ENCODE results near the gene BLVRB. TPM values are rescaled to one million over a fixed set of nuclear protein-coding genes. Genes with fewer than 3 reads are reported as not detected.
"Not testable (repeated sequence)": the region's sequence is repeated elsewhere in the genome, so short reads cannot be mapped to it uniquely, and the experiment has no call there.

Gene BLVRB
- total RNA-seq, 1 experiment from 2014 or later = 10.2 TPM

DNA sequence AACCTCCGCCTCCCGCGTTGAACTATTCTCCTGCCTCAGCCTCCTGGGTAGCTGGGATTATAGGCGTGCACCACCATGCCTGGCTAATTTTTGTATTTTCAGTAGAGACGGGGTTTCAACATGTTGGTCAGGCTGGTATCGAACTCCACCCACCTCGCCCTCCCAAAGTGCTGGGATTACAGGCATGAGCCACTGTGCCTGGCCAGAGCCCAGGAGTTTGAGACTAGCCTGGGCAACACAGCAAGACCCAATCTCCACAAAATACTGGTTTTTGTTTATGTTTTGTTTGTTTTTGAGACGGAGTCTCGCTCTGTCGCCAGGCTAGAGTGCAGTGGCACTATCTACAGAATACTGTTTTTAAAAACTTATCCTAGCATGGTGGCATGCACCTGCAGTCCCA is 35.3 kb downstream of the BLVRB start:
- DNase-seq; H3K79me2 ChIP-seq (ENCODE audit: low read length); H3K27me3 ChIP-seq (ENCODE audit: low read length); H3K36me3 ChIP-seq (ENCODE audit: insufficient read depth, low read length); H2AFZ ChIP-seq (ENCODE audit: low read length); H3K9ac ChIP-seq (ENCODE audit: low read length); H4K20me1 ChIP-seq (ENCODE audit: insufficient read depth, low read depth, low read length); H3K4me2 ChIP-seq (ENCODE audit: low read depth, low read length, poor library complexity, severe bottlenecking); H3K4me3 ChIP-seq (ENCODE audit: low read length); H3K9me3 ChIP-seq (ENCODE audit: low read length); H3K9me2 ChIP-seq (replicated peaks; ENCODE audit: insufficient read depth, low read length); H3K27ac ChIP-seq (ENCODE audit: low read length): not testable (repeated sequence)
- H3K4me1 ChIP-seq (ENCODE audit: low read length) = peaks cover 26% of the 10 kb centered on the region

DNA sequence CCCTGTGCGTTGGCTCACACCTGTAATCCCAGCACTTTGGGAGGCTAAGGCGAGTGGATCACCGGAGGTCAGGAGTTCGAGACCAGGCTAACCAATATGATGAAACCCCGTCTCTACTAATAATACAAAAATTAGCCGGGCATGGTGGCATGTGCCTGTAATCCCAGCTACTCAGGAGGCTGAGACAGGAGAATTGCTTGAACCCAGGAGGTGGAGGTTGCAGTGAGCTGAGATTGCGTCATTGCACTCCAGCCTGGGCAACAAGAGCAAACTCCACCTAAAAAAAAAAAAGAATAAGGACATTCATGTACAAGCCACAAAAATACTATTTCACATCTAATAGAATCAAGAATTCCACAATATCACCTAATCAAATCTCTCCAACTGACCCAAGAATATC is 37.3 kb downstream of the BLVRB start:
- H3K4me3 ChIP-seq (ENCODE audit: low read length); H3K27me3 ChIP-seq (ENCODE audit: low read length); H3K36me3 ChIP-seq (ENCODE audit: insufficient read depth, low read length); H2AFZ ChIP-seq (ENCODE audit: low read length); H3K9me2 ChIP-seq (replicated peaks; ENCODE audit: insufficient read depth, low read length); DNase-seq; H3K27ac ChIP-seq (ENCODE audit: low read length); H3K9ac ChIP-seq (ENCODE audit: low read length); H3K9me3 ChIP-seq (ENCODE audit: low read length); H4K20me1 ChIP-seq (ENCODE audit: insufficient read depth, low read depth, low read length); H3K4me2 ChIP-seq (ENCODE audit: low read depth, low read length, poor library complexity, severe bottlenecking): not testable (repeated sequence)
- peaks cover 10% of the 10 kb centered on the region for H3K4me1 ChIP-seq (ENCODE audit: low read length)
- peaks cover 10% of the 10 kb centered on the region for H3K79me2 ChIP-seq (ENCODE audit: low read length)

DNA sequence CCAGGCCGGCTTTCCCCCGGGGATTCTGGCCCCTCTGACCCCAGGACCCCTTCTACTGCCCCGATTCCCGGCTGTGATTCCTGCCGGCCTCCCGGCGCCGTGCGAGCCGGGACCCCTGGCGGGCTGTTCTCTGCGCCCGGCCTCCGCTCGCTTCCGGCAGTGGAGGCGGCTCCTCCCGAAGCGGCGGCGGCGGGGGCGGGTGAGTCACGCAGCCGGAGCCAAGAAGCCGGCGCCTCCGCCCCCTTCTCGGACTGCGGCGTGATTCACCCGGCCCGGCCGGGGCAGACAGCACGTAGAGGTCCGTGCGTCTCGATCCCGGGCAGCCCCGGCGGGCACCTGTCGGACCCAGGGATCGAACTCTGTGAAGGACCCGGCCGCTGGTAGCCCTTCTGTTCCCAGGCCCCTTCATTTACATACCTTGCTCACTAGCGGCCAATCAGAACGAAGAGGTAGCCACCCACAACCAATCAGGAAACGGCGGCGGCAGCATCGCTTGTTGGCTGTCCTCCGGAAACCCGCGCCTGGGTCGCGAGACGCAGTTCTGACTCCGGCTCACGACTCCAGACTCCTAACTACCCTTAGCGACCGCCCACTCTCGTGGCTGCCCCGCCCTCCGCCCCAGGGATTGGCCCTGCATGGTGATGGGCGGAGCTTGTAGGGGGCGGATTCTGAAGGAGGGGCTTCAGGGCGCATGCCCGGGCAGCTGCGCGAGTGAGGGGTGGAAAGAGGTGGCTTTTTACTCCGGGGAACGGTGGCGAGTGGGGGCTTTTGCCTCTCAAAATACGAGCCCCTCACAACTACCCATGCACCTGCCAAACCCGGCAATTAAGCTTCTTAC is 39.9 kb downstream of the BLVRB start, which contains the start of gene SERTAD1:
SERTAD1 (minus strand) TSS at position 543 of the 838 bp plus-strand sequence. CDS start 2,446 bp downstream, outside the sequence.
- no peaks in the 10 kb centered on the region for H3K27me3 ChIP-seq (ENCODE audit: low read length)
- H3K9me2 ChIP-seq (replicated peaks; ENCODE audit: insufficient read depth, low read length) = no peaks in the 10 kb centered on the region
- peak within 1 kb of the TSS; percentile 84 for H3K9ac ChIP-seq (ENCODE audit: low read length)
- peaks cover 11% of the 10 kb centered on the region for H3K79me2 ChIP-seq (ENCODE audit: low read length)
- no peaks in the 10 kb centered on the region for H3K9me3 ChIP-seq (ENCODE audit: low read length)
- H4K20me1 ChIP-seq (ENCODE audit: insufficient read depth, low read depth, low read length) = no peaks in the 10 kb centered on the region
- no peaks in the 10 kb centered on the region for H3K36me3 ChIP-seq (ENCODE audit: insufficient read depth, low read length)
- peaks cover 20% of the 10 kb centered on the region for H3K4me1 ChIP-seq (ENCODE audit: low read length)
- peak within 1 kb of the TSS; percentile 68 for H3K27ac ChIP-seq (ENCODE audit: low read length)
- H2AFZ ChIP-seq (ENCODE audit: low read length) = peak within 1 kb of the TSS; percentile 22; the same call in 1 of the 2 replicates
- DNase-seq = peak; percentile 100
- peak within 1 kb of the TSS; percentile 77 for H3K4me3 ChIP-seq (ENCODE audit: low read length)
- peak within 1 kb of the TSS; percentile 85 for H3K4me2 ChIP-seq (ENCODE audit: low read depth, low read length, poor library complexity, severe bottlenecking)

- peak; percentile 59 for DNase-seq
- Histone ChIP-seq H3K4me3 (ENCODE audit: low read length) (peak overlapping the region; percentile 77), H3K4me1 (ENCODE audit: low read length) (peaks cover 20% of the 10 kb centered on the region), H3K27ac (ENCODE audit: low read length) (peak overlapping the region; percentile 68), H3K4me2 (ENCODE audit: low read depth, low read length, poor library complexity, severe bottlenecking) (peak overlapping the region; percentile 85), H2AFZ (ENCODE audit: low read length) (peak overlapping the region; percentile 22; the same call in 1 of the 2 replicates), H3K9me3 (ENCODE audit: low read length) (no peaks in the 10 kb centered on the region), H3K9me2 (replicated peaks; ENCODE audit: insufficient read depth, low read length) (no peaks in the 10 kb centered on the region), H3K79me2 (ENCODE audit: low read length) (peaks cover 11% of the 10 kb centered on the region), H3K36me3 (ENCODE audit: insufficient read depth, low read length) (no peaks in the 10 kb centered on the region), H3K9ac (ENCODE audit: low read length) (peak overlapping the region; percentile 84), H4K20me1 (ENCODE audit: insufficient read depth, low read depth, low read length) (no peaks in the 10 kb centered on the region), H3K27me3 (ENCODE audit: low read length) (no peaks in the 10 kb centered on the region)
Observed at GRCh38 chr19:40424637-40425449, 40.7 kb downstream of the BLVRB start.

GRCh38 chr19:40423938-40424337 is 41.6 kb downstream of the BLVRB start:
- H3K9ac ChIP-seq (ENCODE audit: low read length) = no peak overlapping the region
- no peaks in the 10 kb centered on the region for H3K9me3 ChIP-seq (ENCODE audit: low read length)
- 0 out of 2 replicates have a peak overlapping the region, but pooled peaks have one; percentile 68 for H3K27ac ChIP-seq (ENCODE audit: low read length)

DNA sequence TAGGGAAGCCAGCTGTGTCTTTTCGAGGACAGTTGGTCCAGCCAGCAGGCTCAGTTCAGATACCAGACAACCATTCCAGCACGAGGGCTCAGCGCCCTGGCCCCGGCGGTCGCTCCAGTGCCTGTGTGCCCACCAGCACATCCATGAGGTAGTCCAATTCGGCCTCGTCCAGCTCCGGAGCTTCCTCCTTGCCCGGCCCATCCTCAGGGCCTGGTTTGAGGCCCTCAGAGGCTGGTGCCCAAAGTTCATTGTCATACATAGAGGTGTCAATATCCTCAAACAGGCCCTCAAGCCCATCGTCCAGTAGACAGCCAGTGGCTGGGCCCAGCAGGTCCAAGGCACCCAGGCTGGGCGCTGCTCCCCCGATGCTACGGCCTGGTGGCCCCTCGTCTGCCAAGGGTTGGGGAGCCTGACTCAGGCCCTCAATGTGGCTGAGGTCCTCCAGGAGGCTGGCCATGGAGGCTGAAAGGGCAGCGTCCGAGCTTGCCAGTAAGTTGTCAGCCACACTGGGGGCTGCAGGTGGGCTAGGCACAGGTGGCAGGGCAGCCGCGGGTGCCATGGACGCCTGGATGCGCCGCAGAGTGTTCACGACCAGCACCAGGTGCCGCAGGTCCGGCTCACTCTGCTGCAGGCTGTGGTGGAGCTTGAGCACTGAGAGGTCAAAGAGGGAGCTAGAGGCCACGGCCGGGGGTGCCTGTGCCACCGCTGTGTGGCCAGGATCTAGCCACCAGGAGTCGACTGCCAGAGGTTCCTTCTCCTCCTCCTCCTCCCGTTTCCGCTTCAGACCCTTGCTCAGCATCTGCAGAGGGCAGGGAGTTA is 42.6 kb downstream of the BLVRB start:
- no peak overlapping the region for H3K9ac ChIP-seq (ENCODE audit: low read length)
- peaks cover 20% of the 10 kb centered on the region for H3K4me1 ChIP-seq (ENCODE audit: low read length)
- H3K27ac ChIP-seq (ENCODE audit: low read length) = no peak overlapping the region
- peaks cover 11% of the 10 kb centered on the region for H3K79me2 ChIP-seq (ENCODE audit: low read length)
- no peak for DNase-seq
- H3K9me3 ChIP-seq (ENCODE audit: low read length) = no peaks in the 10 kb centered on the region
- H4K20me1 ChIP-seq (ENCODE audit: insufficient read depth, low read depth, low read length) = no peaks in the 10 kb centered on the region
- no peak overlapping the region for H2AFZ ChIP-seq (ENCODE audit: low read length)
- H3K4me2 ChIP-seq (ENCODE audit: low read depth, low read length, poor library complexity, severe bottlenecking) = no peak overlapping the region
- no peaks in the 10 kb centered on the region for H3K36me3 ChIP-seq (ENCODE audit: insufficient read depth, low read length)
- H3K4me3 ChIP-seq (ENCODE audit: low read length) = no peak overlapping the region
- H3K27me3 ChIP-seq (ENCODE audit: low read length) = no peaks in the 10 kb centered on the region
- H3K9me2 ChIP-seq (replicated peaks; ENCODE audit: insufficient read depth, low read length) = no peaks in the 10 kb centered on the region

More at GRCh38 chr19:40423938-40424337, 41.6 kb downstream of the BLVRB start:
- Histone ChIP-seq H4K20me1 (ENCODE audit: insufficient read depth, low read depth, low read length) (no peaks in the 10 kb centered on the region), H3K4me2 (ENCODE audit: low read depth, low read length, poor library complexity, severe bottlenecking) (peak overlapping the region; percentile 85), H3K36me3 (ENCODE audit: insufficient read depth, low read length) (no peaks in the 10 kb centered on the region), H3K4me3 (ENCODE audit: low read length) (no peak overlapping the region), H3K9me2 (replicated peaks; ENCODE audit: insufficient read depth, low read length) (no peaks in the 10 kb centered on the region), H3K4me1 (ENCODE audit: low read length) (peaks cover 20% of the 10 kb centered on the region), H3K79me2 (ENCODE audit: low read length) (peaks cover 11% of the 10 kb centered on the region), H2AFZ (ENCODE audit: low read length) (no peak overlapping the region), H3K27me3 (ENCODE audit: low read length) (no peaks in the 10 kb centered on the region)
- no peak for DNase-seq

DNA sequence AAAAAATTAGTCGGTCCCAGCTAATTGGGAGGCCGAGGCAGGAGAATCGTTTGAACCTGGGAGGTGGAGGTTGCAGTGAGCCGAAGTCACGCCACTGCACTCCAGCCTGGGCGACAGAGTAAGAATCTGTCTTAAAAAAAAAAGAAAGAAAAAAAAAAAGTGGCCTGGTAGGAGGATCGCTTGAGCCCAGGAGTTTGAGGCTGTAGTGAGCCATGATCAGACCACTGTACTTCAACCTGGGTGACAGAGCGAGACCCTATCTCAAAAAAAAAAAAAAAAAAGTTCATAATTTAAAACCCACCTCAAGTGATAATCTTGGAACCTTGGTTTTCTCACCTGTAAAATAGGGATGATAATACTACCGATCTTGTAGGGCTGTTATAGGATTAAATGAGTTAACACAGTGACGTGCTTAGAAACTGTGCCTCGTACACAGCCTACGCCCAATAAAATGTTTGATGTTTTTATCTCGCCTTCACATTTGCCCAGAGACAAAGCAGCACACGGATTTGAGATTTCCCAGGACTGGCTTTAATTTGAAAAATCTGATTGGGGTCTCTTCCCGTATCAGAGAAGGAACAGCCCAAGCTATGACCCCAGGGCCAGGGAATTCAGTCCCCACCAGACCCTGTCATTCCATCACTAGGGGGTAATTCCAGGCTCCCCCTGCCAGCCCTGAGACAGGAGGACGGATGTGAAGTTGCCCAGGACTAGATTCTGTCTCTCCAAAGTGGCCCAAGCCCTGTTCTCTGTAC is 43.4 kb downstream of the BLVRB start:
- Histone ChIP-seq H4K20me1 (ENCODE audit: insufficient read depth, low read depth, low read length) (no peaks in the 10 kb centered on the region), H3K9ac (ENCODE audit: low read length) (no peak overlapping the region), H3K4me3 (ENCODE audit: low read length) (no peak overlapping the region), H3K9me3 (ENCODE audit: low read length) (no peaks in the 10 kb centered on the region), H3K4me2 (ENCODE audit: low read depth, low read length, poor library complexity, severe bottlenecking) (peak overlapping the region; percentile 86), H3K27ac (ENCODE audit: low read length) (no peak overlapping the region), H3K79me2 (ENCODE audit: low read length) (peaks cover 11% of the 10 kb centered on the region), H2AFZ (ENCODE audit: low read length) (no peak overlapping the region), H3K36me3 (ENCODE audit: insufficient read depth, low read length) (no peaks in the 10 kb centered on the region), H3K4me1 (ENCODE audit: low read length) (peaks cover 20% of the 10 kb centered on the region), H3K27me3 (ENCODE audit: low read length) (no peaks in the 10 kb centered on the region), H3K9me2 (replicated peaks; ENCODE audit: insufficient read depth, low read length) (no peaks in the 10 kb centered on the region)
- DNase-seq = no peak

All from Karpas-422 (cell line).